ENCODE measurements around the gene PDHA2. TPM values are rescaled to one million over a fixed set of nuclear protein-coding genes. Genes with fewer than 3 reads are reported as not detected.
A peak's percentile ranks its signal among the peaks of the same experiment; 100 is the strongest.

The PDHA2 gene
- total and polyA plus RNA-seq, 2 donors (not counting 1 experiment from before 2014, with no cell fraction given): not detected

- H3K27ac ChIP-seq (ENCODE audit: insufficient read depth, low read length): no peak overlapping the region
- H3K4me3 ChIP-seq (replicated peaks in 1 of 4; ENCODE audit: control extremely low read depth in 1 of 4, insufficient read depth in 1 of 4, low read depth in 3 of 4, low read length in 4 of 4): no peak overlapping the region
- no peaks in the 10 kb centered on the region for H4K20me1 ChIP-seq (ENCODE audit: control insufficient read depth, extremely low read depth, insufficient read depth, low read length)
- no peaks in the 10 kb centered on the region for H3K9me3 ChIP-seq (ENCODE audit: control insufficient read depth, insufficient read depth, low read depth, low read length)
- TF ChIP-seq EZH2 (IDR thresholded peaks at IDR 0.05; ENCODE audit: low read length, missing control alignments): no peak
- TF ChIP-seq, protein P1, sequence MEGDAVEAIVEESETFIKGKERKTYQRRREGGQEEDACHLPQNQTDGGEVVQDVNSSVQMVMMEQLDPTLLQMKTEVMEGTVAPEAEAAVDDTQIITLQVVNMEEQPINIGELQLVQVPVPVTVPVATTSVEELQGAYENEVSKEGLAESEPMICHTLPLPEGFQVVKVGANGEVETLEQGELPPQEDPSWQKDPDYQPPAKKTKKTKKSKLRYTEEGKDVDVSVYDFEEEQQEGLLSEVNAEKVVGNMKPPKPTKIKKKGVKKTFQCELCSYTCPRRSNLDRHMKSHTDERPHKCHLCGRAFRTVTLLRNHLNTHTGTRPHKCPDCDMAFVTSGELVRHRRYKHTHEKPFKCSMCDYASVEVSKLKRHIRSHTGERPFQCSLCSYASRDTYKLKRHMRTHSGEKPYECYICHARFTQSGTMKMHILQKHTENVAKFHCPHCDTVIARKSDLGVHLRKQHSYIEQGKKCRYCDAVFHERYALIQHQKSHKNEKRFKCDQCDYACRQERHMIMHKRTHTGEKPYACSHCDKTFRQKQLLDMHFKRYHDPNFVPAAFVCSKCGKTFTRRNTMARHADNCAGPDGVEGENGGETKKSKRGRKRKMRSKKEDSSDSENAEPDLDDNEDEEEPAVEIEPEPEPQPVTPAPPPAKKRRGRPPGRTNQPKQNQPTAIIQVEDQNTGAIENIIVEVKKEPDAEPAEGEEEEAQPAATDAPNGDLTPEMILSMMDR (conservative IDR thresholded peaks at IDR 0.05 in 1 of 2, IDR thresholded peaks at IDR 0.05 in 1 of 2; ENCODE audit: low read depth in 1 of 2, low read length in 2 of 2): no peak
- DNase-seq (ENCODE audit: low read depth in 2 of 2): peak in 1 of 2 donors; percentile 19
- H3K9ac ChIP-seq (ENCODE audit: insufficient read depth, low read length): no peak overlapping the region
- H3K79me2 ChIP-seq (ENCODE audit: control insufficient read depth, insufficient read depth, low read length): no peaks in the 10 kb centered on the region
- H3K4me1 ChIP-seq (ENCODE audit: control insufficient read depth, extremely low read depth, insufficient read depth, low read length): no peaks in the 10 kb centered on the region
- H3K36me3 ChIP-seq (ENCODE audit: control insufficient read depth, insufficient read depth, low read length): no peaks in the 10 kb centered on the region
- no peaks in the 10 kb centered on the region for H3K27me3 ChIP-seq (ENCODE audit: control insufficient read depth, insufficient read depth, low read length)
- no peak overlapping the region for H3K4me2 ChIP-seq (ENCODE audit: extremely low read depth, insufficient read depth, low read length)
- no peak overlapping the region for H2AFZ ChIP-seq (ENCODE audit: low read length)
Observed at GRCh38 chr4:95889662-95890061, 49.8 kb downstream of the PDHA2 start.

Measured in fibroblast of lung (primary cell).